Measurements from ENCODE around the gene ACOT13. TPM values are rescaled to one million over a fixed set of nuclear protein-coding genes. Genes with fewer than 3 reads are reported as not detected.
A peak's percentile ranks its signal among the peaks of the same experiment; 100 is the strongest.
"Not testable (repeated sequence)": the region's sequence is repeated elsewhere in the genome, so short reads cannot be mapped to it uniquely, and the experiment has no call there.

ACOT13 gene
- total RNA-seq, 2 donors from 2014 or later = 36.2 to 43.1 TPM

GRCh38 chr6:24721461-24722215, 54.8 kb downstream of the ACOT13 start:
- Histone ChIP-seq H3K9ac (ENCODE audit: extremely low read depth, low read length, poor library complexity, severe bottlenecking) (peak overlapping the region; percentile 100), H3K4me1 (ENCODE audit: control insufficient read depth, insufficient read depth, low read length) (peaks cover 5% of the 10 kb centered on the region), H3K4me3 (ENCODE audit: low read length) (peak overlapping the region; percentile 75), H3K36me3 (ENCODE audit: control insufficient read depth, insufficient read depth, low read length) (peaks cover 16% of the 10 kb centered on the region), H3K27me3 (ENCODE audit: control insufficient read depth, insufficient read depth, low read length, poor library complexity, severe bottlenecking) (no peaks in the 10 kb centered on the region), H3K9me3 (ENCODE audit: control insufficient read depth, low read length) (no peaks in the 10 kb centered on the region), H3K27ac (ENCODE audit: low read depth, low read length) (peak overlapping the region; percentile 54)
- Mint-ChIP-seq H3K9me3 (no peaks in the 10 kb centered on the region), H3K36me3 (ENCODE audit: low read depth) (peaks cover 21% of the 10 kb centered on the region), H3K27me3 (ENCODE audit: insufficient read depth) (no peaks in the 10 kb centered on the region), H3K4me3 (peak overlapping the region; percentile 98), H3K27ac (peak overlapping the region; percentile 99), H3K4me1 (peaks cover 30% of the 10 kb centered on the region)
- 27 to 43% methylated on average over 17 to 26 of the region's 26 CpGs for whole genome bisulfite sequencing, 2 experiments (ENCODE audit: insufficient coverage in 1 of 2, insufficient read length in 1 of 2)
- no peak for TF ChIP-seq CTCF (conservative IDR thresholded peaks at IDR 0.05)
- DNase-seq = no peak

GRCh38 chr6:24723270-24723669, 56.4 kb downstream of the ACOT13 start:
- no peak for DNase-seq
- WGBS, 2 experiments (ENCODE audit: insufficient coverage in 1 of 2, insufficient read length in 1 of 2) = 88 to 100% methylated on average over 2 to 3 of the region's 3 CpGs

GRCh38 chr6:24730653-24731052, 63.8 kb downstream of the ACOT13 start:
- not testable (repeated sequence) for H3K4me3 ChIP-seq (ENCODE audit: low read length); H3K4me1 Mint-ChIP-seq; H3K36me3 ChIP-seq (ENCODE audit: control insufficient read depth, insufficient read depth, low read length); H3K4me3 Mint-ChIP-seq; H3K27me3 Mint-ChIP-seq (ENCODE audit: insufficient read depth); H3K27ac ChIP-seq (ENCODE audit: low read depth, low read length); DNase-seq; H3K27me3 ChIP-seq (ENCODE audit: control insufficient read depth, insufficient read depth, low read length, poor library complexity, severe bottlenecking); H3K9ac ChIP-seq (ENCODE audit: extremely low read depth, low read length, poor library complexity, severe bottlenecking); H3K36me3 Mint-ChIP-seq (ENCODE audit: low read depth); H3K4me1 ChIP-seq (ENCODE audit: control insufficient read depth, insufficient read depth, low read length); H3K27ac Mint-ChIP-seq
- 92 to 97% methylated on average over 3 of the region's 3 CpGs for WGBS, 2 experiments (ENCODE audit: insufficient coverage in 1 of 2, insufficient read length in 1 of 2)
- peaks cover 28% of the 10 kb centered on the region for H3K9me3 ChIP-seq (ENCODE audit: control insufficient read depth, low read length)
- peaks cover 35% of the 10 kb centered on the region for H3K9me3 Mint-ChIP-seq

More at GRCh38 chr6:24723270-24723669, 56.4 kb downstream of the ACOT13 start:
- Histone ChIP-seq H3K36me3 (ENCODE audit: control insufficient read depth, insufficient read depth, low read length) (no peaks in the 10 kb centered on the region), H3K9me3 (ENCODE audit: control insufficient read depth, low read length) (no peaks in the 10 kb centered on the region), H3K9ac (ENCODE audit: extremely low read depth, low read length, poor library complexity, severe bottlenecking) (no peak overlapping the region), H3K4me1 (ENCODE audit: control insufficient read depth, insufficient read depth, low read length) (peaks cover 5% of the 10 kb centered on the region), H3K4me3 (ENCODE audit: low read length) (no peak overlapping the region), H3K27ac (ENCODE audit: low read depth, low read length) (no peak overlapping the region), H3K27me3 (ENCODE audit: control insufficient read depth, insufficient read depth, low read length, poor library complexity, severe bottlenecking) (no peaks in the 10 kb centered on the region)
- Mint-ChIP-seq H3K9me3 (no peaks in the 10 kb centered on the region), H3K27ac (no peak overlapping the region), H3K36me3 (ENCODE audit: low read depth) (peaks cover 6% of the 10 kb centered on the region), H3K27me3 (ENCODE audit: insufficient read depth) (no peaks in the 10 kb centered on the region), H3K4me1 (peaks cover 15% of the 10 kb centered on the region), H3K4me3 (no peak overlapping the region)
- TF ChIP-seq CTCF (conservative IDR thresholded peaks at IDR 0.05) = no peak

- Histone ChIP-seq H3K4me3 (ENCODE audit: low read length) (peak overlapping the region; percentile 27), H3K9me3 (ENCODE audit: control insufficient read depth, low read length) (peaks cover 28% of the 10 kb centered on the region)
- not testable (repeated sequence) for H3K27ac Mint-ChIP-seq; H3K4me1 ChIP-seq (ENCODE audit: control insufficient read depth, insufficient read depth, low read length); H3K36me3 ChIP-seq (ENCODE audit: control insufficient read depth, insufficient read depth, low read length); H3K27ac ChIP-seq (ENCODE audit: low read depth, low read length); H3K27me3 Mint-ChIP-seq (ENCODE audit: insufficient read depth); H3K9ac ChIP-seq (ENCODE audit: extremely low read depth, low read length, poor library complexity, severe bottlenecking); H3K4me1 Mint-ChIP-seq; H3K4me3 Mint-ChIP-seq; DNase-seq; H3K27me3 ChIP-seq (ENCODE audit: control insufficient read depth, insufficient read depth, low read length, poor library complexity, severe bottlenecking); H3K36me3 Mint-ChIP-seq (ENCODE audit: low read depth)
- WGBS, 2 experiments (ENCODE audit: insufficient coverage in 1 of 2, insufficient read length in 1 of 2) = 83 to 87% methylated on average over 6 of the region's 6 CpGs
- peaks cover 35% of the 10 kb centered on the region for H3K9me3 Mint-ChIP-seq
Observed at GRCh38 chr6:24731456-24732134, 64.7 kb downstream of the ACOT13 start.

Data from endodermal cell (in vitro differentiated cells).